ENCODE results near the gene LRRC31.

Gene LRRC31

GRCh38 chr3:169813278-169813677 lies 56.5 kb downstream of the LRRC31 start:
- in situ Hi-C loops (cut with MboI; ENCODE audit: low pct_unique_long_range_greater_than_20kb, low sequenced_read_pairs, unreplicated experiment), result no loop called here
- no peak for DNase-seq (ENCODE audit: low spot score)
- TF ChIP-seq CTCF (IDR thresholded peaks at IDR 0.05; ENCODE audit: extremely low read depth, insufficient read depth, missing control alignments), result no peak

- peak; percentile 83 for DNase-seq (ENCODE audit: low spot score)
- in situ Hi-C loops (cut with MboI; ENCODE audit: low pct_unique_long_range_greater_than_20kb, low sequenced_read_pairs, unreplicated experiment), result no loop called here
- no peak for TF ChIP-seq CTCF (IDR thresholded peaks at IDR 0.05; ENCODE audit: extremely low read depth, insufficient read depth, missing control alignments)
Measured at GRCh38 chr3:169812332-169813235, 57.2 kb downstream of the LRRC31 start, which contains the start of the genes LRRC34 and LRRIQ4. LRRC34 (minus strand) TSS chr3:169812904; CDS start chr3:169812548, 356 bp downstream. LRRIQ4 (plus strand) TSS chr3:169812870; CDS start chr3:169821922, 9,052 bp downstream.

DNA sequence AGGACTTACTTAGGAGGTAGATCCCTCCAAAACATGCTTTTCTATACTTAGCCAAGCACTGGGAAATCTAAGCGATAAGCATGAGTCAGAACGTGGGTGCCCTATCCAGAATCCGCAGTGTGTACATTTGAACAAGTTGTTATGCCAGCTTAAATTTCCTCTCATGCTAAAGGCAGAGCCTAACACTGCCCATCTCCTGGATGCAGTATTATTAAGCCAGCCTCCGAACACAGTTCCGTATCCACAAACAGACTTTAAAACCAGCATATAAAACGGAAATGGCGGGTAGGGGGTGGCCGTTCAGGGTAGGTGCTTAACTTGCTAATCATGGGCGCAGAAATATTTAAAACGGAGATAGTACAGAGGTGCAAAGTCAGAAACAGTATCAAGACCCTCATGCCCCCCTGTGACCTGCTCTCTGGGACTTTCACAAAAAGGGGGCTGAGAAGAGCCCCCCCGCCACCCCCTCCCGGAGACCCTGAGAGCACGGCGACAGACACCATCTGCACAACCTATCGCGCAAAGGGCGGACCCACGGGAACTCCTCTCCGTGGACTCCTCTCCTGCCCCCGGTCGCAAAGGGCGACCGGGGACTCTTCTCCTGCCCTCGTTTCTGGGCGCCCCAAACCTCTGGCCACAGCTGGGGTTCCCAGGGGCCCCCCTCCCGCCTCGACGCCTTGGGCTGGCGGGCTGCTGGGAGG lies 58.0 kb downstream of the LRRC31 start:
- in situ Hi-C loops (cut with MboI; ENCODE audit: low pct_unique_long_range_greater_than_20kb, low sequenced_read_pairs, unreplicated experiment), result no loop called here
- DNase-seq (ENCODE audit: low spot score), result no peak
- TF ChIP-seq CTCF (IDR thresholded peaks at IDR 0.05; ENCODE audit: extremely low read depth, insufficient read depth, missing control alignments), result no peak

- DNase-seq (ENCODE audit: low spot score), result no peak
- in situ Hi-C loops (cut with MboI; ENCODE audit: low pct_unique_long_range_greater_than_20kb, low sequenced_read_pairs, unreplicated experiment), result no loop called here
- TF ChIP-seq CTCF (IDR thresholded peaks at IDR 0.05; ENCODE audit: extremely low read depth, insufficient read depth, missing control alignments), result no peak
Measured at GRCh38 chr3:169809230-169809795, 60.4 kb downstream of the LRRC31 start.

- no peak for TF ChIP-seq CTCF (IDR thresholded peaks at IDR 0.05; ENCODE audit: extremely low read depth, insufficient read depth, missing control alignments)
- in situ Hi-C loops (cut with MboI; ENCODE audit: low pct_unique_long_range_greater_than_20kb, low sequenced_read_pairs, unreplicated experiment), result no loop called here
- DNase-seq (ENCODE audit: low spot score), result no peak
Measured at GRCh38 chr3:169804681-169805080, 65.1 kb downstream of the LRRC31 start.

DNA sequence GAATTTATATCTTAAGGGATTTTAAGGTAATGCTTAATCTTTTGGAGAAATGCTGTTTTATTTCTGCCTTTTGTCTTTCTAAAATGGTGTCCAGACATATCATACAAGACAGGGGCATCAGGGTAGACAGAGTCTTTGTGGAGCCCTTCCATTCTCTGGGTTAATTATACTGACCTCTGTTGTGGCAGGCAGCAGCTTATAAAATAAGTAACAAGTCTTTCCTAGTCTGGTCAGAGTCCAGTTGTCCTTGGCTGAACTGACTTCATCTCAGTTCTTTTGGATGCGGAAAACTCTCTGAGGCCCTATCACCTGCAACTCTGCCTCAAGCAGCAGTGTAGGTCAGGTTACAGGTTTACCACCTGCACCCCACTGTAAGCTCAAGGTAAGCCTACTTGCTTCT lies 77.4 kb downstream of the LRRC31 start:
- DNase-seq (ENCODE audit: low spot score), result no peak
- in situ Hi-C loops (cut with MboI; ENCODE audit: low pct_unique_long_range_greater_than_20kb, low sequenced_read_pairs, unreplicated experiment), result no loop called here
- TF ChIP-seq CTCF (IDR thresholded peaks at IDR 0.05; ENCODE audit: extremely low read depth, insufficient read depth, missing control alignments), result no peak

Data from GM13977 (cell line).